HG03039 (cell line): ENCODE results near the gene TMEM201.

Experiments
- ATAC-seq: cut with Tn5 transposase; IDR thresholded peaks from one replicate; pipeline ENCODE4 v1.9.1; 2021; ENCODE audit warnings: mild to moderate bottlenecking, moderate library complexity; ENCODE audit not compliant: unreplicated experiment

Gene TMEM201

DNA sequence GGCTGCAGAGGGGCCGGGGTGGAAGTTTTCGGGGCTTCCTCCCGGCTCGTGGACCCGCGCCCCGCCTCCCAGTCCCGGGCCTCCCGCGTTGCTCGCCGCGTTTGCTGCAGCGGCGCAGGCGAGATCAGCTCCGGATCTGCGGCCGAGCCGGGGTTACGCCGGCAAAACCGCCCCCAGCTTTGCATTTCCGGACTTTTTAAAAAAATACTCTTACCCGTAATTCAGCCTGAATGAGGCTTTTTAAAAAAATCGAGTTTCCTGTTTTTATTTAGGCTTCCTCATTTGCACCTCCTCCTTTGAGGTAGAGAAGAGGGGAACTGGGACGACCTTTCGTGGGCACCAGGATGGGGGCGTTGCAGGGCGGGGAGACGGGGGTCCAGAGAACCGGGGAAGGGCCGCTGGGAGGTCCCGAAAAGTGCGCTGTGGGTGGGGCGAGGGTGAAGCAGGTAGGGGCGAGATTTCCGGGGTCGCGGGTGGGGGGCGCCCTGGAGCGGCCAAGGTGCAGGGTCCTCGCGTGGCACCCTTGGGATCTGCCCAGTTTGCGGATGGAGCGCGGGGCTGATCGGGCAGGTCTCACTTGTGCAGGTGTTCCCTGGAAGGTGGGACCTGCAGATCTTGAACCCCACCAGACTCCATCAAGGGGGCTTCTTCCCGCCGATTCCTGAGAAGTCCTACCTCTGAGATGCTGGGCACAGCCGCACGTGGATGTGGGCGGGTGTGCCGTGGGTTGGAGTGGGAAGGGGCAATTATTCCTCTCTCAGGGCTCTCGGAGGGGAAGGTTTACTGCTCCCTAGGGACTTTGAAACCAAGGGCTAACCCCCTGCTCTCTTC, 63.9 kb downstream of the TMEM201 start:
- ATAC-seq, result no peak

DNA sequence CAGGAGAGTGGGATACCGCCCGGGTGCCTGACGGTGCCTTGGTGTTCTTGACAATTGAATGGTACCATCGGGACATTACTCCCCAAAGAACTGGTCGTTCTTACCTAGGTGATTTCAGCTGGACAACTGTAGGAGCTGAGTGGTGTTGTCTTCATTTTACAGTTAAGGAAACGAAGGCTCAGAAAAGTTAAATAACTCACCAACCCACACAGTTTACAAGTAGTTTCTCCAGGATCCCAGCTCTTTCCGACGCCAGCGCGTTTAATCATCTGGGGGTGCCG, 64.4 kb downstream of the TMEM201 start:
- ATAC-seq, result no peak

DNA sequence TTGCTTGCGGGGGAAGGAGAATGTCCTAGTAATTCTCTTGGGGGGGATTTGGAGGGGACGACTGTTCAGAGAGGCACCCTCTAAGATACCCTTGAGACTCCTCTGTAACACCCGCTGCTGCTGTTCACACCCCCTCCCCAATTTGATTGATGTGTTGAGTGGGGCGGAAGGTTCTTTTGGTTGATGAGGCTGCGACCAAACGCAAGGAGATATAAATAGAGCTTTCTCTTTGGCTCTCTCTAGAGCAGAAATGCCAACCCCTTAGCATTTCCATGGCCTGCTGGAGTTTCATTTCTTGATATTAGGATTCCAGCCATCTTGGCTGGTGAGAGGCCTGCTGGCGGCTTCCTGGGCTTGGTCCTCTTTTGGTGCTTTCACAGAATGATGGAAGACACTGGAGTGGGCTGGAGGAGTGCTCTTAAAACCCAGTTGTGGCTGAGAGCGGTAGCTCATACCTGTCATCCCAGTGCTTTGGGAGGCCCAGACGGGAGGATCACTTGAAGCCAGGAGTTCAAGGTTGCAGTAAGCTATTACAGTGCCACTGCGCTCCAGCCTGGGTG, 64.9 kb downstream of the TMEM201 start:
- no peak for ATAC-seq

DNA sequence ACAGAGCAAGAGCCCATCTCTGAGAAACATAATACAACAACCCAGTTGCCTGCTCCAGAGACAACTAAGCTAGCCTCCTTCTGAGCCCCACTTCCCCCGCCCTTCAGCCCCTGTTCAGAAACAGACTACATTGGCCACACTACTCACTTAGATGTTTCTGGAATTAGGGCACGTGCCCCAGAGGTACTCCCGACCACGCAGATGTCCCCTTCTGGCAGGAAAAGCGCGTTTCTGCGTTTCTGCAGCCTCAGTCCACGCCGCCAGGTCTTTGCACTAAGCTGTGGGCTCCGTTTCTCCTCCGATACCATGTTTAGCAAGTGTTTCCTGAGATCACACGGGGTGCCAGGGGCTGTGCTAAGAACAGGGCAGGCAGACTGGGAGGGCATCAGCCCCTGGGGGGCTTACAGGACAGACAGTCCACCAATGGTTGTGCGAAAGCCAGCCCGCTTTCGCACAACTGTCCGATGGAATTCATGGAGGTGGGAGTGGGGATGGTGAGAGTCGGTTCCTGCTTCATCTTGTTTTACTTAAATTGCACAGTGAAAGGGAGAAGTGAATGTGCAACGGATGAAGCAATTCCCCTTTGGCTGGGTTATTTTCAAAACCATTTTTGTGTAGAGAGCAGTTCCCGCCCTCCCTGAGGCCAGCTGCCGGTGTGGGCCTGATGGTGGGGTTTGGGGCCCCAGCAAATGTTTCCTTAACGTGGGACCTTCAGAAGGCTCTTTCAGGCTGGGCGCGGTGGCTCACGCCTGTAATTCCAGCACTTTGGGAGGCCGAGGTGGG, 65.5 kb downstream of the TMEM201 start:
- no peak for ATAC-seq

DNA sequence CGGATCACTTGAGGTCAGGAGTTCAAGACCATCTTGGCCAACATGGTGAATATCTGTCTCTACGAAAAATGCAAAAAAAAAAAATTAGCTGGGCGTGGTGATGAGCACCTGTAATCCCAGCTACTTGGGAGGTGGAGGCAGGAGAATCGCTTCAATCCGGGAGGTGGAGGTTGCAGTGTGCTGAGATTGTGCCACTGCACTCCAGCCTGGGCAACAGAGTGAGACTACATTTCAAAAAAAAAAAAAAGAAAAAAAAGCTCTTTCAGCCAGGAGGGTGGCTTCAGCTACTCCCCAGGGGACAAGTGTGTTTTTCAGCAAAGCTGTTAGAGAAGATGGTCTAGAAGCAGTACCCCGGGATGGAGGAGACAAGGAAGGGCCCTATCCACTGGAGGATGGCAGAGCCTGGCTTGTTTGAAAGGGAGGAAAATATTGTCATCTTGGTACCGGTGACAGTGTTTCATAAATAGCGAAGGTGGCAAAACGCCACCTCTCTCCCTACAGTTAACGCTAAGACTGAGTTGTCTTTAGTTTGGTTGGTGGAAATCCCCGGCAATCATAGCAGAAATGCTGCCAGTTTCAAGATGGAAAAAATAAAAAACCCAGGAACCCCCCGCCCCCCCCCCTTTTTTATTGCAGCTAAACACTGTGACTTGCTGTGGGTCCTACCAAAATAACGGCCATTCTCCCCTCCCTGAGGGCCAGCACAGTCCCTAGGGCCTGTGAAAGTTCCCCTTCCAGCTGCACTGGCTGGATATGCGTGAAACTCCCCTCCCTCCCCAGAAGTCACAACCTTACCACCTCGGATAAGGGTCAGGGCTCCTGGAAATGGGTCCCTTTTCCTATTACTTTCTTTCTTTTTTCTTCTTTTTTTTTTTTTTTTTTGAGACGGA, 66.4 kb downstream of the TMEM201 start:
- ATAC-seq, result no peak

DNA sequence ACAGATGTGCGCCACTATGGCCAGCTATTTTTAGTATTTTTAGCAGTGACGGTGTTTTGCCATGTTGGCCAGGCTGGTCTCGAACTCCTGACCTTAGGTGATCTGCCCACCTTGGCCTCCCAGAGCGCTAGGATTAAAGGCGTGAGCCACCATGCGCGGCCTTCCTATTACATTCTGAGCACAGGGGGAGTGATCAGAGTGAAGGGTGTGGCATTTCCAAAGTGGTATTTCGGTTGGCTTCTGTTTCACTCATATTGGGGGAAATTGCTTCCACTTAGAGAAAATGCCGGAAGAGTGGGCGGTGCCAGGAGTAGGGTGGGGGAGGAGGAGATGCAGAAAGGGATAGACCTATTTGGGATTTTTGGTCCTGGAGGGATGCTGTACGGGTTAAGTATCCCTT, 67.1 kb downstream of the TMEM201 start:
- no peak for ATAC-seq

DNA sequence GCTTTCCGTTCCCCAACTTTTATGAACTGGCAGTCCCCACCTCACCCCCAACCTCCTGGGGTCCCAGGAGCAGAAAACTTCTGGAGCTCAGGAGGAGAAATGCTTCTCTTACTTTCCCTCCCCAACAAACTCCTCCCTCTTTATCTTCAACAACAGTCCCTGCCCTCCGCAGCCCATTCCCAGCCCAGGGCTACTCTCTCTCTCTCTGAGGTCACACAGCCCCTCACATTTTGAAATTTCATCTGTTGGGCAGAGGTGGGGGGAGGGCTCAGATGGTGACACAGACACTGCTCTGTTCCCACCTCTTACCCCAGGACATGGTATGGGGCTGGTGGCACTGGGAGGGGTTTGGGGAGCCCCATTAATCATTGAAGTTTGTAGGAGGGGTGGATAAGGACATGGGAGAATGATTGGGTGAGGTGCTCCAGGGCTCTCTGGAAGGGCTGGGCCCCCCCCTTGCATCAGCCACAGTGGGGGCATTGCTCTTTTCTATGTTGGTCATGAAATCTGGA, 68.9 kb downstream of the TMEM201 start:
- no peak for ATAC-seq

DNA sequence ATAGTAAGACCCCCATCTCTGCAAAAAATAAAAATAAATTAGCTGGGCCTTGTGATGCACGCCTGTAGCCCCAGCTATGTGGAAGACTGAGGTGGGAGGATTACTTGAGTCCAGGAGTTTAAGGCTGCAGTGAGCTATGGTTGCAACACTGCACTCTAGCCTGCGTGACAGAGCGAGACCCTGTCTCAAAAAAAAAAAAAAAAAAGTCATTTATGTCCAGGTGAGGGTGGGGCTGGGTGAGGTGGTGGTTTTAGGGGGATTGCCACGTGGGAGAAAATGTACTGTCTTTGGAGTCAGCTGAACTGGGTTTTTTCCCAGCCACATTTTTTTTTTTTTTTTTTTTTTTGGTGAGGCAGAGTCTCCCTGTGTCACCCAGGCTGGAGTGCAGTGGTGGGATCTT, 69.5 kb downstream of the TMEM201 start:
- ATAC-seq, result no peak

DNA sequence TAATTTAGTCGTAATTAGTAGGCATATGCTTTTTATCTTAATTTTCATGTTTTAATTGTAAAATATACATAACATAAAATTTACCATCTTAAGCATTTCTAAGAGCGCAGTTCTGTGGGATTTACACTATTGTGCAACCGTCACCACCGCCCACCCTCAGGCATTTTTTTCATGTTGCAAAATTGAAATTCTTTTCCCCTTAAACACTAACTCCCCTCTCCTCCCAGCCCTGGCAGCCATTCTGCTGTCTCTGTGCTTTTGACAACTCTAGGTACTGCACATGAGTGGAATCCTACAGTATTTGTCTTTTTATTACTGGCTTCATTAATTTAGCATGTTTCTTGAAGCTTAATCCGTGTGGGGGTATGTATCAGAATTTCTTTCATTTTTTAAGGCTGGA, 70.6 kb downstream of the TMEM201 start:
- ATAC-seq, result no peak

DNA sequence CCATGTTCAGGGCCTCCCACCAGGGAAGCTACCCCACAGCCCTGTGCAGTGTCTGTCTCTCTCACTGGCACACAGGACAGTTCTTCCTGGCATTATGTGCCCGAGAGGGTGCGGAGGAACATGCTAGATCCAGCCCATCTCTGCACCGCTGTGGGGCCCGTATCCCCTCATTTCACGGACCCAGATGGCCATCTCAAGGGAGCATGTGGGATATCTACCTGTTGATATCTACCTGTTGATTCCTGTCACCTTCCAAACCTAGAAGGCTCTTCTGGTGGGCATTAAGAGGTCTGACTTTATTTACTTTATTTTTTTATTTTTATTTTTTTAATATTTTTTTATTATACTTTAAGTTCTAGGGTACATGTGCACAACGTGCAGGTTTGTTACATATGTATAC, 74.5 kb downstream of the TMEM201 start:
- no peak for ATAC-seq
